UCSD-AML1 (cell line): Measurements from ENCODE around the gene MYO1D.

Source experiments
- DNase-seq: peaks from one replicate; lab custom pipeline; 2025; ENCODE audit not compliant: unreplicated experiment; lab: John Stamatoyannopoulos, UW

The MYO1D gene

GRCh38 chr17:32859857-32860525 lies 16.9 kb downstream of the MYO1D start:
- no peak for DNase-seq

- DNase-seq: no peak
Observed at GRCh38 chr17:32855620-32856019, 21.3 kb downstream of the MYO1D start.

GRCh38 chr17:32854832-32855389 lies 22.0 kb downstream of the MYO1D start:
- no peak for DNase-seq

- DNase-seq: no peak
Observed at GRCh38 chr17:32854207-32854606, 22.7 kb downstream of the MYO1D start.

- no peak for DNase-seq
Observed at GRCh38 chr17:32852811-32853210, 24.1 kb downstream of the MYO1D start.

GRCh38 chr17:32849879-32850278 lies 27.0 kb downstream of the MYO1D start:
- DNase-seq: no peak

GRCh38 chr17:32847977-32848376 lies 28.9 kb downstream of the MYO1D start:
- no peak for DNase-seq

- DNase-seq: no peak
Observed at GRCh38 chr17:32846143-32846542, 30.8 kb downstream of the MYO1D start.

- no peak for DNase-seq
Observed at GRCh38 chr17:32840241-32840640, 36.7 kb downstream of the MYO1D start.

- DNase-seq: no peak
Observed at GRCh38 chr17:32836527-32836926, 40.4 kb downstream of the MYO1D start.

GRCh38 chr17:32835291-32835761 lies 41.6 kb downstream of the MYO1D start:
- DNase-seq: no peak

GRCh38 chr17:32834104-32834503 lies 42.8 kb downstream of the MYO1D start:
- DNase-seq: no peak

GRCh38 chr17:32833526-32833925 lies 43.4 kb downstream of the MYO1D start:
- no peak for DNase-seq

GRCh38 chr17:32833076-32833475 lies 43.8 kb downstream of the MYO1D start:
- DNase-seq: no peak

- DNase-seq: no peak
Observed at GRCh38 chr17:32831627-32832243, 45.2 kb downstream of the MYO1D start.

GRCh38 chr17:32831223-32831622 lies 45.7 kb downstream of the MYO1D start:
- no peak for DNase-seq

GRCh38 chr17:32828822-32829221 lies 48.1 kb downstream of the MYO1D start:
- DNase-seq: no peak

GRCh38 chr17:32827227-32827626 lies 49.7 kb downstream of the MYO1D start:
- no peak for DNase-seq

- DNase-seq: no peak
Observed at GRCh38 chr17:32826076-32826475, 50.8 kb downstream of the MYO1D start.

GRCh38 chr17:32824334-32824733 lies 52.6 kb downstream of the MYO1D start:
- no peak for DNase-seq

GRCh38 chr17:32822996-32823395 lies 53.9 kb downstream of the MYO1D start:
- no peak for DNase-seq
